Uterus (tissue), 2 donors: ENCODE data around the gene BRAT1.

Experiments used
- POLR2A ChIP-seq, 2 donors: fragments of 450-650 bp; IDR thresholded peaks; one replicate each; pipeline ENCODE4 v1.6.1; 2016; ENCODE audit warnings: antibody characterized with exemption in 2 of 2, mild to moderate bottlenecking in 1 of 2, moderate library complexity in 1 of 2
- TF ChIP-seq, protein P1 (sequence below), 4 experiments: fragments of 200-600 bp in 2 of 4; fragments of 450-650 bp in 2 of 4; sonication (generic) in 2 of 4; IDR thresholded peaks; one replicate each; pipeline ENCODE4 v1.5.1; 2016 to 2019; ENCODE audit warnings: antibody characterized with exemption in 4 of 4, mild to moderate bottlenecking in 2 of 4, moderate library complexity in 1 of 4

DNA sequence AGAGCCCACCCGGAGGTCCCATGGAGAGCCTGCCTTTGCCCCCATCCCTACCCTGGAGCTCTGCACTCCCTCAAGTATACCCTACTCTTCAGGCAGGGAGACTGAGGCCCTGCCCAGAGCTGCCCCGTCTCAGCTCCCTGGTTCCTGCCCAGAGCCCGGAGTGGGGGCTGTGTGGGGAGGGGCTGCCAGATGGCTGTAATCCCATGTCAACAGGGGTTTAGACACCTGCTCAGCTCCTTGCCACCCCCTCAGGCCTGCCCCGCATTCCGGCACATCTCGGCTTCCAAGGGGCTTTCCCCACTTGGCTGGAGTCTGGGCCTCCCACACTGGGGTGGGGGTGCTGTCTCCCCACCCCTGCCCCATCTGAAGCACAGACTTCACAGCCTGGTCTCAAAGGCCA is 56.6 kb downstream of the BRAT1 start:
- TF ChIP-seq POLR2A (IDR thresholded peaks at IDR 0.05) = no peak
- TF ChIP-seq, protein P1, sequence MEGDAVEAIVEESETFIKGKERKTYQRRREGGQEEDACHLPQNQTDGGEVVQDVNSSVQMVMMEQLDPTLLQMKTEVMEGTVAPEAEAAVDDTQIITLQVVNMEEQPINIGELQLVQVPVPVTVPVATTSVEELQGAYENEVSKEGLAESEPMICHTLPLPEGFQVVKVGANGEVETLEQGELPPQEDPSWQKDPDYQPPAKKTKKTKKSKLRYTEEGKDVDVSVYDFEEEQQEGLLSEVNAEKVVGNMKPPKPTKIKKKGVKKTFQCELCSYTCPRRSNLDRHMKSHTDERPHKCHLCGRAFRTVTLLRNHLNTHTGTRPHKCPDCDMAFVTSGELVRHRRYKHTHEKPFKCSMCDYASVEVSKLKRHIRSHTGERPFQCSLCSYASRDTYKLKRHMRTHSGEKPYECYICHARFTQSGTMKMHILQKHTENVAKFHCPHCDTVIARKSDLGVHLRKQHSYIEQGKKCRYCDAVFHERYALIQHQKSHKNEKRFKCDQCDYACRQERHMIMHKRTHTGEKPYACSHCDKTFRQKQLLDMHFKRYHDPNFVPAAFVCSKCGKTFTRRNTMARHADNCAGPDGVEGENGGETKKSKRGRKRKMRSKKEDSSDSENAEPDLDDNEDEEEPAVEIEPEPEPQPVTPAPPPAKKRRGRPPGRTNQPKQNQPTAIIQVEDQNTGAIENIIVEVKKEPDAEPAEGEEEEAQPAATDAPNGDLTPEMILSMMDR (IDR thresholded peaks at IDR 0.05) = no peak
